ENCODE data around the gene SNRPF. TPM values are rescaled to one million over a fixed set of nuclear protein-coding genes. Genes with fewer than 3 reads are reported as not detected.

Gene SNRPF
- total RNA-seq, 3 donors from 2014 or later, result 5.4 to 11.8 (median 10.0) TPM

GRCh38 chr12:95909871-95910270 is 51.1 kb downstream of the SNRPF start:
- Histone ChIP-seq H3K4me3 (no peak overlapping the region), H3K27me3 (no peaks in the 10 kb centered on the region), H3K9me3 (no peaks in the 10 kb centered on the region), H3K4me1 (no peaks in the 10 kb centered on the region), H3K36me3 (no peaks in the 10 kb centered on the region), H3K27ac (no peak overlapping the region)
- TF ChIP-seq POLR2A (IDR thresholded peaks at IDR 0.05), result no peak
- TF ChIP-seq, protein P1, sequence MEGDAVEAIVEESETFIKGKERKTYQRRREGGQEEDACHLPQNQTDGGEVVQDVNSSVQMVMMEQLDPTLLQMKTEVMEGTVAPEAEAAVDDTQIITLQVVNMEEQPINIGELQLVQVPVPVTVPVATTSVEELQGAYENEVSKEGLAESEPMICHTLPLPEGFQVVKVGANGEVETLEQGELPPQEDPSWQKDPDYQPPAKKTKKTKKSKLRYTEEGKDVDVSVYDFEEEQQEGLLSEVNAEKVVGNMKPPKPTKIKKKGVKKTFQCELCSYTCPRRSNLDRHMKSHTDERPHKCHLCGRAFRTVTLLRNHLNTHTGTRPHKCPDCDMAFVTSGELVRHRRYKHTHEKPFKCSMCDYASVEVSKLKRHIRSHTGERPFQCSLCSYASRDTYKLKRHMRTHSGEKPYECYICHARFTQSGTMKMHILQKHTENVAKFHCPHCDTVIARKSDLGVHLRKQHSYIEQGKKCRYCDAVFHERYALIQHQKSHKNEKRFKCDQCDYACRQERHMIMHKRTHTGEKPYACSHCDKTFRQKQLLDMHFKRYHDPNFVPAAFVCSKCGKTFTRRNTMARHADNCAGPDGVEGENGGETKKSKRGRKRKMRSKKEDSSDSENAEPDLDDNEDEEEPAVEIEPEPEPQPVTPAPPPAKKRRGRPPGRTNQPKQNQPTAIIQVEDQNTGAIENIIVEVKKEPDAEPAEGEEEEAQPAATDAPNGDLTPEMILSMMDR (IDR thresholded peaks at IDR 0.05), result no peak
- no peak for TF ChIP-seq POLR2AphosphoS5 (IDR thresholded peaks at IDR 0.05)
- intact Hi-C loops (cut with DNase I; ENCODE audit: low total_unique reads), result no loop called here
- no peak for DNase-seq (ENCODE audit: low spot score in 2 of 2)

Other genes starting within 250 kb of the SNRPF start
- 100 to 1,000 TPM in 2 of 3 donors, 10 to 100 TPM in 1; 27.4 to 188 (median 110) TPM for gene NTN4, start 68.2 kb upstream of the SNRPF start, total RNA-seq
- under 1 TPM in 1 of 3 donors, not detected in 2; 0.73 TPM for gene CCDC38, start 83.7 kb downstream of the SNRPF start, total RNA-seq
- gene AMDHD1, start 84.4 kb downstream of the SNRPF start, total RNA-seq, result 1 to 10 TPM in 2 of 3 donors, under 1 TPM in 1; 0.98 to 2.8 (median 1.3) TPM
- 1 to 10 TPM in 1 of 3 donors, under 1 TPM in 2; 0.59 to 4.3 (median 0.98) TPM for gene HAL, start 137.4 kb downstream of the SNRPF start, total RNA-seq
- 10 to 100 TPM; 66.5 to 94.5 (median 67.4) TPM for gene LTA4H, start 176.6 kb downstream of the SNRPF start, total RNA-seq